Activated CD4-positive, CD25-positive, alpha-beta regulatory T cell treated with anti-CD3 and anti-CD28 coated beads, Interleukin-2, amount 50 U/mL, for 16 hours (primary cell): ENCODE results near the gene KCNMA1.

Source experiments
- DNase-seq: peaks from one replicate; pipeline ENCODE4 v3.0.0-alpha.2; 2020; ENCODE audit warnings: low read depth, low spot score

Gene KCNMA1

DNA sequence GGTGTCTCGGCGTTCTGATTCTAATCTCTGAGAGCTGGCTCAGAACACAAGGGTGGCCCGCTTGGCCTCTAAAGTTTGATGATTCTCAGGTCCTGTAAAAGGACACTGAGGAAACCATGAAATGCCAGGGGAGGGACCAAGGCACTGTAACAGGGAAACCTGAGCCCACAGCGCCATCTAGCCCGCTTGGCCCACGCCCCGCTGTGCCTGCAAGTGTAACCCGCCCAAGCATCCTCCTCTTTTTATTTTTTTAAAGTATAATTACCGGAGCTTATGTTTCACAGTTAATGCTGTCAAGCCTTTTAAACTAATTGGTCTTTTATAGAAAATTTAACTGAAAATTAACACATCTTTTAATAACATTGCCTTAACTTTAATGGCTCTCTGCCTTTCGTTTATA lies 734.7 kb downstream of the KCNMA1 start:
- no peak for DNase-seq

DNA sequence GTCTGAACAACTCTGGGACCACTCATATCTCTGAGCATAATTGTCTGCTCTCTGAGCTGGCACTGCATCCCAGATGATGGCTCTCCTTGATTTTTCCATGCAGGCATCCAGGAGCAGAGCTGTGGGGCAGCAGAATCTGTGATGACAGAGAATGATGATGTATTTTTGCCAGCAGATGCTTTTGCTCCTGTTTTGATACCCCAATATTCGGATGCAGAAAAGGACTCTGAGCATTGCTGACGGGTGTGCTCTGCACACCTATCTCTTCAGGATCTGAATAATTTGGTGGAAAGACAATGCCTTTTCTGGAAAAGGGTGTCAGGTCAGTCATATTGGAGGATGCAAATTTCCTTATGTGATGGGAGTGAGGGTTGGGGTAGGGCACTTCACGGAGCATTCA lies 735.9 kb downstream of the KCNMA1 start:
- DNase-seq = no peak

DNA sequence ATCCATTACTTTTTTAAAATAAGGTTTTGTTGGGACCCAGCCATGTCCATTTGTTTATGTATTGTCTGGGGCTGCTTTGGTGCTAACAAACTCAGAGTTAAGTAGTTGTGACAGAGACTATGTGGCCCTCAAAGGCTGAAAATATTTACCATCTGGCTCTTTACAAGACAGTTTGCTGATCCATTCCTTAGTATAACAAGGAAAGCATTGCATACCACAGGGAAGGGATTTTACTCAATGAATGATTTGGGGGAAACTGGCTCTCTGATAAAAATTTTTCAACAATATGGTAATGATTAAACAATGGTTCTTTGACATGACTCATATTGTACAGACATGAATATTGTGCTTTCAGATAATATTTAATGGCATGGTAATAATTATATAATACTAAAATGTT lies 738.1 kb downstream of the KCNMA1 start:
- DNase-seq = no peak

DNA sequence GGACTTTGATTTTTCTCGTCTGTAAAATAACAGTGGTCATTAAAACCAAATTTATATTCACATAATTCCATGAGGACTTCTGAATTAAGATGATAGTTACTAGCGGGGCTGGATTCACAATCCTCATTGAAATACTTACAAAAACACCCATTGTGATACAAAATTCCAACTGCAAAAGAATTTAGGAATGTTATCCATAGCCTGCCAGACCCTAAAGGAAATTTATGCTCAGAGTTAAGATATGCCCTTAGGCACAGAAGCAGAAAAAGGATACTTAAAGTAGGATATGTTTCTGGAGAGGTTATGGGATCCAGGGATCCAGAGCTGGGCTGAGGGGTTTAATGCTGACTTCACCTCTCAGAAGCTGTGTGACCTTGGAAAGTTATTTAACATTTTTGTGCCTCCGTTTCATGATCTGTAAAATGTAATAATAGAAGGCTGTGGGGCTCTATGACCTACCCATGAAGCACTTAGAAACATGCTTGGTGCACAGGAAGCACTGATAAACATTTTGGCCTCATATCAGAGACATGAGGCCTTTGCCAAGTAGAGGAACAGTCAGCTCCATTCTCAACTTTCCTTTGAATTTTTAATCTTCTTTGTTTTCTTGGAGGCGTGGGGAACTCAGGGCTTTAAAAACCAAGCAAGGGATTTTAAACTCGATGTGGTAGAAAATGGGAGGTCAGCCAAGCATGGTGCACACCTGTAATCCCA lies 744.7 kb downstream of the KCNMA1 start:
- no peak for DNase-seq

DNA sequence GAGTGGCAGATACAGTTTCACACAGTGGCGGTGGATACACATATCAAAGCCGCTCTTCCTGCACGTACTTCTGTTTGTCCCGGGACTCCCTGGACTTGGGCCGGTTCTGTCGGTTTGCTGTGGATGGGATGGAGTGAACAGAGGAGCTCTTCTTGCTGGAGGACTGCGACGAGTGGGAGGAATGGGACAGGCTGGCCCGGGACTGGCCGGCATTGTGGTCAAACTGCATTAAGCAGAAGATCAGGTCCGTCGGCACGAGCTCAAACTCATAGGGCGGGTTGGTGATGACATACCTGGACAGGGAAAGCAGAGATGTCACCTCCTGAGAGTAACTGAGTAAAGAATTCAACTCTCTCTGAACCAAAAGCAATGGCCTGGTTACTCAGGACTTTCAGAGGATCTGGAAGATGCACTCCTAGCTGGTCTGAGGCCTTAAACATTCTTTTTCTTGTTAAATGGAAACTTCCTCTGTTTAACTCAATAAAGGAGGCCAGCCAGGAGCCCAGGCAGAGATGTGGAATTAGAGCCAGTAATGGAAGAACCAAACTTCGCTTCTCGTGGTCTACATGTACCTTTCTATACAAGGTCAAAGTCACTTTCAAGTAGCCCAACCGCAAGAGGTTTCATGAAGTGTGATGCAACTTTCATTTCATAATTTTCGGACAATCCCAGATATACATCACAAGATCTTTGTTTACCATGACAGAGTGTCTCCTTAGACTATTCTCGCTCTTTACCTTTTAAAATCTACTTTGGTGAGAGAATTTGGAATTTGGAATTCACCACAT lies 750.2 kb downstream of the KCNMA1 start:
- no peak for DNase-seq

DNA sequence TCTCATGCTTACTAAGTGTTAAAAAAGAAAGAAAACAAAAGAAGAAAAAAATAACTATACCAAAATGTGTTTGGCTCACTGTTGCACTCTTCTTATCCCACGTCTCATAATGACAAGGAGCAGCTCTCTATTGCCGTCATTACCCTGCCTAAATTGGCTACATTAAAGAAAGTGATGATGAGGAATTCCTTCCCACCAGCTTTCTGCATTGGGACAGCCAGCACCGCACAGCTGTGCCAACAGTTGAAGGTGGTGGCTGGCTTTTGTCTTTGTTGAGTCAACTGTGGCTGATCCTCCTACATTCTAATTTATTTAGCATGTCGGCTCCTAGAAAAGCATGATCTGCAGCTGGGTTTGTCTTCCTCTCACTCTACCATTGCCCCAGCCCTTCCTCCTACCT lies 751.8 kb downstream of the KCNMA1 start:
- no peak for DNase-seq

DNA sequence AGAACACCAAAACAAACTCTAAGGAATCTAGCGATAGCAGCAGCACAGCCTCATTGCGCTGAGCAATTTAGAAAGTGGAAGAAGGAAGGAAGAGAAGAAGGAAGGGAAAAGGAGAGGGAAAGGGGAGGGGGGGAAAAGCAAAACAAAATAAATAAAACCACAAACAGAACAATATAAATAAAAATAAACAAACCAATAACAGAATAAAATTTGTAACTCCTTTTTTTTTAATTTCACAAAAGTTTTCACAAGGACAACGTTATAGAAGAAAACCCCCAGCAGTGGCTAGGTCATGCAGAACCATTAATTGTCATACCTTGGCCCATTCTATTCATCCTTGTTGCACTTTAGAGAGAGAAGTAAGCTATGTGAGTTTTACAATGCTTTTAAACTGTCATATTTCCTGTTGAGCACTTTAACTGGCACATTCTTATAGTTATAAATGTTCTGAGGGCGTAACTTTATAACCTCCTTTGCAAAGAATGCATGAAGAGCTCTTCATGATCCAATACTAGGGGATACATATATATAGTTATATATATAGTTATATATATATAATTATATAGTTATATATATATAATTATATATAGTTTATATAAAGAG lies 752.8 kb downstream of the KCNMA1 start:
- DNase-seq = no peak

DNA sequence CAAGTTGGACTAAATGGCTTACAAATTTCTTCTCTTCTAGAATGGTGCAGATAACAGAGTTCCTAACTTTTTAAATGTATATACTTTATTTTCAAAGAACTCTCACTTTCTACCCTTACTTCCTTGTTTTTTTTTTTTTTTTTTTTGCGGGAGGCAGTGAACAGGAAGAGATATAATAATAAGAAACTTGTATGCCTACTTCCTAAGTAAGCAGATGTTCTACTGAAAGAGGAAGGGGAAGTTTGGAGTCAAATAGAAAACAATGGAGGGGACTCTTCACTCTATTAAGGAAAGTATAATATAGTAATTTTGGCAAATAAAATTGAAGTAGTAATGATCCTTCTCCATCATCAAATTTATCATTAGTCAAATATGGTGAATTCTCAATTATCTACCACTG lies 754.0 kb downstream of the KCNMA1 start:
- no peak for DNase-seq

DNA sequence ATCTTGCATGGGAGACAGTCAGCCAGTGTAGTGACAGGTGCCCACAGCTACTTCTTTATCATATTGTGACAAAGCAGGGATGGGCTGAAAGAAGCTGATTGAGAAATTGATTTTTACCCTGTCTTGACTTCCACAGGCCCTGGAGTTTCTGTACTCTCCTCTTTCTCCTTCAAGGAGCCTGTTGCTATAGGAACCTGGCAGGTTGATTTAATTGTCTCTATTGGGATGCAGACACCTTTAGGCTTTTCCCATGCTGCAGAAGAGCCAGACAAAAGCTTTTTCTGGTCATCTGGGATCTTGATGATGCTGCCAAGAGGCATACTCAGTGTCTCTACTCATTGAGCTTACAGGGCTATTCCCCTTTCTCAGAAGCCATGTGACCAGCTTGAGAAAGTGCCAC lies 754.8 kb downstream of the KCNMA1 start:
- no peak for DNase-seq

DNA sequence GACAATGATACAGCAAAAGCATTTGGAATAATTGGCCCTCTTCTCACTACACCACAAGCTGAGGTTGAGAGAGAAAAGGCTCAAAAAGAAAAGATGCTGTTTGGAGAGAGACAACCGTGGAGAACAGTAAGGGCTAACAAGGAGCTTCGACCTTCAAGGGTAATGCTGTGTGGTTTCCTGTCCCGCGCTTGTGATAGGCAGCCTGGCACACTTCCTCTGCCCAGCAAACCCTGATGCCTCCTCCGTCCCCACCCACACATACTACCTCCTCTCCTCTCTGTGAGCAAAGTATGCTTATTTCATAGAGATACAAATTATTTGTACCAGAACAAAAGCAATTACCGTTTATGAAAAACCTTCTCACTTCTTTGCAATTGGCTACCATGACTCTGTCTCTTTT lies 755.4 kb downstream of the KCNMA1 start:
- no peak for DNase-seq

DNA sequence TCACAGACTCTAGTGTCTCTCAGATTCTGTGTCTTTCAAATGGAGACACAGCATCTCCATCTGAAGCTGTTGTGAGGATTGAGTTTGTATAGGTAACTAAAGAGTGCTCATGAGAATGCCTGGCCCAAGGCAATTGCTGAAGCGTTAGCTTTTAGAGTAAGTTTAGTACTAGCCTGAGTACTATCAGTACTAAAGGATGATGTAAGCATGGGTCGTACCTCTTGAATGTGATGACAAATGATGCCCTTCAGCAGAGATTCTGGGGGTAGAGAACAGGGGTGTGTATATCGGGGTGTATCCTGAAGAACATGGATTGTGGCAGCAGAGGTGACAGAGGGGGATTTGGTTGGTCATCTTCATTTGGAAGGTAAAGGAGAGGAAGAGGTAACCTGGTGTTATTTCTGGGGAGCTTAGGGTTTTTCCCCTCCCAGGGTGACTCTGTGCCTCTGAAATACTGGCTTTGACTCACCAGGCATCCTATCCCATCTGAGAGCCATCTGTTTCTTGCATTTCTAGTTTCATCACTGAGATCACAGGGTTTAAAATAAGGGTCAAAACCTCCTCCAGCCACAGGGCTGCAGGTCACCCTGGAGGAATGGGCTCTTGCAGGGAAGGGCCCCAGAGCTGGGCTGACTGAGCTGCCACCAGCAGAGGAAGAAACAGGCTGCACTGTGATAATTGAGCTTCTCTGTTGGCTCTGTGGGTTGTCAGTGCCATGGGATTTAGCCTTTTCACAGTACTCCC lies 756.0 kb downstream of the KCNMA1 start:
- DNase-seq = no peak

DNA sequence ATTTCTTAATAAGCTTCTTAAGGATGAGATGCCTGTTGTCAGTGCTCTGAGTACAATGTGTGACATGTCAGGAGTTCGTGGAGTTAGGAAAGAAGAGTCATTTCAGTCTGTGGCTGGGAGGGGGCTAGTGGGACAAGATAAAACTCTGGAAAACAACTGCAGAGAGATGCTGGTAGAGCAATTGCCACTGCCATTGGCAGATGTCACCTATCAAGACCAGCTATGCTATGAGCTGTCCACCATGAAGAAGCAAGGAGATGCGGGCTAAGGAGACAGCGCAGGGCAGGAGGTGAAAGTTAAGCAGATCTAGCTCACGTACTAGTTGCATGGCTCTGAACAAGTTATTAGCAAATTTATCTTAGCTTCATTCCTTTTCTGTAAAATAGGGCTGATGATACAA lies 756.7 kb downstream of the KCNMA1 start:
- no peak for DNase-seq

DNA sequence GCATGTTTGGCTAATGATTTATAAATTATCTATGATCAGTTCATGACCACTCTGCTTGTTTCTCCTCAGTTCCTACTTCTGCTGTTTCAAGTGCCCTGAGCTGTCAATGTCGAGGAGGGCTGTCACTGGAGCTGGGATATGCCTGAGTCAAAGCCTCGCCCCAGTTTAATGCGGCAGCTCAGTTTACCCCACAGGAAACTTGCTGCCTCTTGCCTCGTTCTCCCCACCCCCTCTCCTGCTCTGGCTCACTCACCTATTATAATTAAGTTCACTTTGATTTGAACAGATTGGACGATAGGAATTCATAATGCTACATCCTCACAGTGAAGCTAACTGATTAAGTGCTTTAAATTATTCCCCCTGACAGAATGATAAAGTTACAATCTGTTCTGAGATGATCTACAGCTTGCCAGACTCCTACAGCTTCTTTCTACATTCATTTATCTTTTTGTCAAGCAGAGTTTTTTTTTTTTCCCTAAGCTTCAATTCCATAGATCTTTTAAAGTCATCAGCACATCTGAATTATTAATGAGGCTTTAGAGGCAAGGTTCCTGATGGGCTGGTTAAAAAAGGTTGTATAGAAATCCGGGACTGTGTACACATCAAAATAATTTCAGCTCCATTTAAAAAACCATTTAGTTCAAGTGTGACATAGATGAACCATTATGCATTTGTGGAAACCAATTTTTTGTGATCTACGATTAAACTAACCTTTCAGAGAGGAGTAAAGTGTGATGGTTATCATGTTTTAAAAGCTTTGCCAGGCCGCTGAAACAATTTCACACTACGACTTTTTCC lies 758.3 kb downstream of the KCNMA1 start:
- no peak for DNase-seq

DNA sequence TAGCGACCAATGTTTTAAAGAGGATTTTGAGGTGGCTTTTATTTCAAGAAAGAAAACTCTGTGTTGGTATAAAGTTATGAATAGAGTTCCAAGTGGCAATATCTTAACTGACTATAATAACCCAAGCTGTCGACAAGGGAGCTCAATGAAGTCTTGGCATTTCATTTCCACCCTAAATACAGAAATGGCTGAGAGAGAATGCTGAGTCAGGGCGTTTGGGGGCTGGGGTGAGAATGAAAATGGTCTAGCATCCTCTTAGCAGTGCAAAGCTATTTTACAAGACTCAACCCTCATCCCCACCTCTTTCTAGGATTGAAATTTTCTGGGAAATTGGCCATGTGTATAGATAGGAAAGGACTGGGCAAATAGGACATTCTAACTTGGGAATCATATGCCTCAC lies 759.1 kb downstream of the KCNMA1 start:
- no peak for DNase-seq

DNA sequence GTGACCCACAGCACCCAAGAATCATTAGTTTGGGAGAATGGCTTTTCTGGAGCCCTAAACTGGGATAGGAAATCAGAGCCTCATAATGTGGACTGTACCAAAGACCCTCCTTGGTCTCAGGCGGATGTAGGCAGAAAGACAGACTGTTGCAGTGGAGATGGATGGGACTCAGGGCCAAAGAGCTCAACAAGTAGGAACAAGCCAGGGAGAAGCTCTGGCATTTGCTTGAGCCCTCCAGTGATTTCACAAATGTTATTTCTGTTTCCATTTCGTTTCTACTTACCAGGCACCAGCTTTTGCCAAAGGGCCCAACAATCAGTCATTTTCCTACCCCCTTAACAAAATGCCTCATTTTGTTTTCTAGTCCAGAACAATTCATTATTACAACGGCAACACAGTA lies 762.7 kb downstream of the KCNMA1 start:
- DNase-seq = no peak

DNA sequence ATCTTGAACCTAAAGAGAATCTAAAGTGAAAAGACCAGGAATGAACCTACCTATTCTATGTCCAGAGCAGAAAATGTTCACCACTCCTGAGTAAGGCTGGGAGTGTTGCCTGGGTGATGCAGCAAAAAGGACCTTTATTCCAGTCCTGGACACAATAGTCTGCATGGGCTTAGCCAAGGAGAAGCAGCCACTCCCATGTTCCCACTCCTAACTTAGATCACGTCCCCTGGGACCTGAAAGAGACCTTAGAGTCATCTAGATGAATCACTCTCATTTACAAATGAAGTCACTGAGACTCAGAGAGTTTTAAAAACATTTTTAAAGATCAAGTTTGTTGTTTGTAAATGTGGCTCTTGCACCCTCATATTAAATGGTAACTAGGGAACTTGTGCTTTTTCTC lies 763.4 kb downstream of the KCNMA1 start:
- DNase-seq = no peak

DNA sequence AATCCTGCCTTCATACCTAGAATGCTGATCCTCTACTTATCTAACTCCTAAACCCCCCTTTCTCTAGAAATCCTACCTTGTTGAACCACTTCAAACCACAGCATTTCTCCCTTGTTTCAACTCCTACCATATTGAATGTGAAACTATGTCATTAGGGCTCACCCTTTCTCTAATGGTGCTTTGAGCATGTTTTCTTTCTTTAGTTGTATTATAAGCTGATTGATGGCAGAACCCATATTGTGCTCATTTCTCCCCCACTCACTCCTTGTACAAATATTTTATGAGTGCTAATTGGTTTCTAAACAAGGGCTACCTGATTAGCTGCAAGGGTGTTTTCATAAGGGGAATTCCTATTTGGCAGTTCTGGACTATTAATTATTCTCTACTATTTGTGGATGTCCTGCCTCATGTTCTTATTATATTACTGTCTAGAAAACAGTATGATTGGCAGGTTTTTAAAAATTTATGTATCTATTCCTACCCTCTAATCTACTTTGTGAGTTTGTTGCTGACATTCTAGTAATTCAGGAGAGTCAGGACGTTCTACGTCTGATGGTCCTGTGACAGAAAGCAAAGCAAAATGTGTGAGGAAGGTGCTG lies 765.8 kb downstream of the KCNMA1 start:
- DNase-seq = no peak

DNA sequence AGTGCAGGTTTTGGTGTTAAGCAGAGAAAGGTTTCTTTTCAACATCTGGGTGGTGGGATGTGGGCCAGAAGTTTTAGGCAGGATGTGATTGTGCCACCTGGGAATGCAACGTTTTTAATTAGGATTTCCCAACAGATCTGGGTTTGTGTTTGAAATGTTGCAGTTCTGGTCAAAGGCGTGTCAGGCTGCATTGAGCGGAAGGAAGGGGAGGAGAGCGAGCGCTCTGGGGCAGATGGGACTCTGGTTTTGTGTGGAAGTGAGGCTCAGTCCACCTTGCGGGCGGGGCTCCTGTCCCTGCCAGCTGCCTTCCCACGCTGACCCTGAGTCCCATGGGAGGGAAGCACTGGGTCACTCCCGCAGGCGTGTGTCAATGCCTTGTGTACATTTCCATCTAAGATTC lies 767.7 kb downstream of the KCNMA1 start:
- DNase-seq = no peak

DNA sequence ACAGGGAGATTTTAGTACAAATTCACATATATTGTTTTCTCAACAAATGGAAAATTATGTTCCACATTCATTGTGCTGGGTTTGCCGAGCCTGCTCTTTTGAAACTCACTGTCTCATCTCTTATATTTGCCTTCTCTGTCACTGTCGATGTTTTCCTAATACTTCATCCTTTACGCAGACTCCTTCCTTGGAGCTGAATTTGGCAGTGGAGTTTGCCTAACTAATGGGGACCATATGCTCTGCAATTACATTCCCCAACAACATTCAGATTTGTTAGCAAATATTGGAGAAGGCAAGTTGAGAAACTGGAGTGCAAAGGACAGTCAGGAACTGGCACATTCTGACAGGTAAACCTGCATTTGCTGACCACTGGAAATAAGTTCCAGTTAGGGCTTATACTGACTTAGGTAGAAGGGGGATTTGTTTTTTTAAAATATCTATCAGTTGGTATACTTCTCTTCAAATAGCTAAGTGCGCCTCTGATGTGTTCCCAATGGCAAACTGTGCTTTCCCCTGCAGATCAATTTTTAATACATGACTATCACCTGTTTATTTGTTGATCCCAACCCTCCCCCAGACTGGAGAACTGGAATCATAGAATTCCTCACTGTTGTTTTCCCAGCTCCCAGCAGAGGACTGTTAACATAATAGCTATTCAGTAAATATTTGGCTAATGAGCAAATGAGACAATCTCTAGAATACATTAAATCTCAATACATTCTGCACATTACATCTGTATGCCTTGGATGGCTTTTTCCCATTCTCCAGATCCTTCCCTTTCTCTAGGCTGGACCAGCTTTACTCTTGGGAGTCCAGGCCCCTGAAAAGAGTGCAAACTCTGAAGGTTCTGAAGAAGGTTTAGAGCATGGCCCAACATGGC lies 769.3 kb downstream of the KCNMA1 start:
- DNase-seq = no peak
